Measurements from ENCODE around the gene MGA.
A peak's percentile ranks its signal among the peaks of the same experiment; 100 is the strongest.

DNA sequence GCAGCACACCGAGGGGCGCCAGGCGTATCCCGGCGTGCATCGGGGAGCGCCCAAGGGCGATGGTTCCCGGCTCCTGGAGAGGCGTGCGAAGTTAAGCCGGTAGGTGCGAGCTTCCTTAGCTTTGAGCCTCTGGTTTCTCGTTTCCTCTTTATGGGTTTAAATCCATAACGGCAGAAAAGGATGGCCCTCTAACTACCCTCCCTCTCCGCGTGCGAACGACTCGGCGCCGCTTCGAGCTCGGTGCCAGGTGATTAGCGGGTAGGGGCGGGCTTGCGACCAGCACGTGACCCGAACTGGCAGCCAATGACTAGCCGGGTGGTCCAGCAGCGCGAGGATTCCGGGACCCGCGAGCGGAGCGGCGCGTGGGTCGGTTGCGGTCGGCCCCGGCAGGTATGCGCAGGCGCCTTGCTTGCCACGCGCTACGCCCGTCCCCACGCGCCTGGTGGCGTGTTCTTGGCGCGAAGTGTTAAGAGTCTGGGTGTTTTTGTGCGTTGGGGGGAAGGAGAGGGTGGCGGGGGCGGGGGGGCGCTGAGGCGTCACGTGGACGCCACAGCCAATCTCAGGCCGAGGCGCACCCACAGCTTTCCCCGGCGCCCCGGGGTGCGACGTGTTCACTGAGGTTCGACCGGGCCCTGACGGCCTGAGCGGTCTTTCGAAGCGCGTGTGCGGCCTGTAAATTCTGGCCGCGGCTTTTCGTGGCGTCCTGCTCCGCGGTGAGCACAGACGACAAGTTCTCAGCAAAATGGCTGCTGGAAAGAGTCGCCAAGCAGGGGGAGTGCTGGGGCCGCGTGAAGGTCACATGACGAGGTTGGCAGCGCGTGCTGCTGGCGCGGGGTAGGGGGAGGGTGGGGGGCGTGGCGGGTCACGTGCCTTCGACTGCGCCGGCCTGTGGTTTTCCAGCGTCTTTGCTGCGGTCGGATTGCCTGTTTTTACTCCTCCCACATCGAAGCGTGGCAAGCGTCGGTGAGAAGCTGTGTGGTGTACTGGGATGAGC lies 38.7 kb upstream of the MGA start:
- TF ChIP-seq, protein P1, sequence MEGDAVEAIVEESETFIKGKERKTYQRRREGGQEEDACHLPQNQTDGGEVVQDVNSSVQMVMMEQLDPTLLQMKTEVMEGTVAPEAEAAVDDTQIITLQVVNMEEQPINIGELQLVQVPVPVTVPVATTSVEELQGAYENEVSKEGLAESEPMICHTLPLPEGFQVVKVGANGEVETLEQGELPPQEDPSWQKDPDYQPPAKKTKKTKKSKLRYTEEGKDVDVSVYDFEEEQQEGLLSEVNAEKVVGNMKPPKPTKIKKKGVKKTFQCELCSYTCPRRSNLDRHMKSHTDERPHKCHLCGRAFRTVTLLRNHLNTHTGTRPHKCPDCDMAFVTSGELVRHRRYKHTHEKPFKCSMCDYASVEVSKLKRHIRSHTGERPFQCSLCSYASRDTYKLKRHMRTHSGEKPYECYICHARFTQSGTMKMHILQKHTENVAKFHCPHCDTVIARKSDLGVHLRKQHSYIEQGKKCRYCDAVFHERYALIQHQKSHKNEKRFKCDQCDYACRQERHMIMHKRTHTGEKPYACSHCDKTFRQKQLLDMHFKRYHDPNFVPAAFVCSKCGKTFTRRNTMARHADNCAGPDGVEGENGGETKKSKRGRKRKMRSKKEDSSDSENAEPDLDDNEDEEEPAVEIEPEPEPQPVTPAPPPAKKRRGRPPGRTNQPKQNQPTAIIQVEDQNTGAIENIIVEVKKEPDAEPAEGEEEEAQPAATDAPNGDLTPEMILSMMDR (IDR thresholded peaks at IDR 0.05): peak in 1 of 3 donors; percentile 21
- TF ChIP-seq POLR2A (IDR thresholded peaks at IDR 0.05) (no peak), POLR2AphosphoS5 (IDR thresholded peaks at IDR 0.05) (peak; percentile 45 to 85 (median 78))

Measured in breast epithelium (tissue), 3 donors.